GM12872 (cell line): ENCODE data around the gene PGAM4.

Experiments used
- CTCF ChIP-seq: IDR thresholded peaks from 3 replicates; pipeline ENCODE4 v1.5.1; 2011; ENCODE audit warnings: low read depth, mild to moderate bottlenecking, low read length, moderate library complexity; ENCODE audit not compliant: insufficient read depth

PGAM4 gene

GRCh38 chrX:77924320-77924859, 45.0 kb downstream of the PGAM4 start:
- no peak for TF ChIP-seq CTCF

- no peak for TF ChIP-seq CTCF
Measured at GRCh38 chrX:77922787-77923186, 46.7 kb downstream of the PGAM4 start.

GRCh38 chrX:77918568-77918967, 50.9 kb downstream of the PGAM4 start:
- no peak for TF ChIP-seq CTCF
